Mammary epithelial cell (primary cell): ENCODE measurements around the gene TNKS1BP1.

ENCODE experiments used
- EZH2 ChIP-seq: IDR thresholded peaks from 2 replicates; pipeline ENCODE4 v1.6.1; 2012; ENCODE audit warnings: low read length, inconsistent platforms, borderline replicate concordance
- TF ChIP-seq, protein P1 (sequence below), 2 donors: IDR thresholded peaks in 1 of 2; conservative IDR thresholded peaks in 1 of 2; 2 replicates each; pipeline ENCODE4 v1.5.1; 2011 to 2012; ENCODE audit warnings: inconsistent platforms in 2 of 2, low read length in 2 of 2, mild to moderate bottlenecking in 2 of 2, control low read depth in 1 of 2, low read depth in 1 of 2; ENCODE audit not compliant: insufficient read depth in 1 of 2; ENCODE audit errors: extremely low read depth in 1 of 2

GRCh38 chr11:57358991-57359390 is 34.2 kb upstream of the TNKS1BP1 start:
- TF ChIP-seq, protein P1, sequence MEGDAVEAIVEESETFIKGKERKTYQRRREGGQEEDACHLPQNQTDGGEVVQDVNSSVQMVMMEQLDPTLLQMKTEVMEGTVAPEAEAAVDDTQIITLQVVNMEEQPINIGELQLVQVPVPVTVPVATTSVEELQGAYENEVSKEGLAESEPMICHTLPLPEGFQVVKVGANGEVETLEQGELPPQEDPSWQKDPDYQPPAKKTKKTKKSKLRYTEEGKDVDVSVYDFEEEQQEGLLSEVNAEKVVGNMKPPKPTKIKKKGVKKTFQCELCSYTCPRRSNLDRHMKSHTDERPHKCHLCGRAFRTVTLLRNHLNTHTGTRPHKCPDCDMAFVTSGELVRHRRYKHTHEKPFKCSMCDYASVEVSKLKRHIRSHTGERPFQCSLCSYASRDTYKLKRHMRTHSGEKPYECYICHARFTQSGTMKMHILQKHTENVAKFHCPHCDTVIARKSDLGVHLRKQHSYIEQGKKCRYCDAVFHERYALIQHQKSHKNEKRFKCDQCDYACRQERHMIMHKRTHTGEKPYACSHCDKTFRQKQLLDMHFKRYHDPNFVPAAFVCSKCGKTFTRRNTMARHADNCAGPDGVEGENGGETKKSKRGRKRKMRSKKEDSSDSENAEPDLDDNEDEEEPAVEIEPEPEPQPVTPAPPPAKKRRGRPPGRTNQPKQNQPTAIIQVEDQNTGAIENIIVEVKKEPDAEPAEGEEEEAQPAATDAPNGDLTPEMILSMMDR (conservative IDR thresholded peaks at IDR 0.05 in 1 of 2, IDR thresholded peaks at IDR 0.05 in 1 of 2; ENCODE audit: extremely low read depth in 1 of 2, insufficient read depth in 1 of 2, low read depth in 1 of 2, low read length in 2 of 2): no peak
- TF ChIP-seq EZH2: no peak
